Osteoblast (primary cell): Measurements from ENCODE around the gene FXYD1. TPM values are rescaled to one million over a fixed set of nuclear protein-coding genes. Genes with fewer than 3 reads are reported as not detected.

Experiments
- DNase-seq: peaks from one replicate; pipeline ENCODE4 v3.0.0; 2011; ENCODE audit warnings: low spot score, mixed read lengths; ENCODE audit not compliant: insufficient read length; ENCODE audit errors: missing footprints
- H2AFZ ChIP-seq: 2 replicates; pipeline ENCODE4 v1.6.0; 2011; ENCODE audit warnings: mild to moderate bottlenecking, low read length
- H3K27ac ChIP-seq: 2 replicates; pipeline ENCODE4 v1.5.1; 2011; ENCODE audit warnings: mild to moderate bottlenecking, low read depth, low read length, moderate library complexity
- H3K27me3 ChIP-seq: 2 replicates; pipeline ENCODE4 v1.6.0; 2012; ENCODE audit warnings: mild to moderate bottlenecking, control low read depth, inconsistent platforms, low read length, moderate library complexity; ENCODE audit not compliant: insufficient read depth
- H3K36me3 ChIP-seq: 2 replicates; pipeline ENCODE4 v1.5.1; 2011; ENCODE audit warnings: mild to moderate bottlenecking, low read length, control low read depth, moderate library complexity; ENCODE audit not compliant: insufficient read depth
- H3K4me1 ChIP-seq: 2 replicates; pipeline ENCODE4 v1.5.1; 2011; ENCODE audit warnings: mild to moderate bottlenecking, low read length, control low read depth, moderate library complexity; ENCODE audit not compliant: insufficient read depth
- H3K4me2 ChIP-seq: 2 replicates; pipeline ENCODE4 v1.6.0; 2011; ENCODE audit warnings: mild to moderate bottlenecking, low read length; ENCODE audit not compliant: insufficient read depth
- H3K4me3 ChIP-seq: fragments of 200-600 bp; sonication (generic); 3 replicates; pipeline ENCODE4 v1.5.1; 2012; ENCODE audit warnings: mild to moderate bottlenecking, low read length, inconsistent platforms; ENCODE audit not compliant: insufficient read depth
- H3K79me2 ChIP-seq: 2 replicates; pipeline ENCODE4 v1.6.0; 2012; ENCODE audit warnings: mild to moderate bottlenecking, low read length, control low read depth, inconsistent platforms; ENCODE audit not compliant: insufficient read depth
- H3K9me3 ChIP-seq: 2 replicates; pipeline ENCODE4 v1.5.1; 2011; ENCODE audit warnings: low read depth, low read length, control low read depth
- H4K20me1 ChIP-seq: 2 replicates; pipeline ENCODE4 v1.6.0; 2012; ENCODE audit warnings: mild to moderate bottlenecking, low read length, control low read depth; ENCODE audit not compliant: insufficient read depth
- CTCF ChIP-seq: IDR thresholded peaks from 2 replicates; pipeline ENCODE4 v1.5.1; 2011; ENCODE audit warnings: mild to moderate bottlenecking, low read depth, low read length, moderate library complexity; ENCODE audit errors: extremely low read depth
- total RNA-seq: library from RNA; depleted of rRNA; stranded (reverse); fragments of >200 nt; gene quantifications from 2 replicates; pipeline ENCODE4 v1.2.3, GENCODE V29; 2012

Gene FXYD1
- total RNA-seq, 1 donor = not detected

- DNase-seq = peak; percentile 8
- Histone ChIP-seq H3K79me2 (no peaks in the 10 kb centered on the region), H3K36me3 (peaks cover 62% of the 10 kb centered on the region), H3K27ac (no peak overlapping the region), H3K27me3 (no peaks in the 10 kb centered on the region), H3K4me1 (no peaks in the 10 kb centered on the region), H2AFZ (no peak overlapping the region), H4K20me1 (no peaks in the 10 kb centered on the region), H3K4me2 (no peak overlapping the region), H3K4me3 (no peak overlapping the region), H3K9me3 (peaks cover 19% of the 10 kb centered on the region)
- no peak for TF ChIP-seq CTCF
Observed at GRCh38 chr19:35165200-35166058, 26.8 kb downstream of the FXYD1 start.

- no peaks in the 10 kb centered on the region for H4K20me1 ChIP-seq
- H3K9me3 ChIP-seq = peaks cover 19% of the 10 kb centered on the region
- H3K4me3 ChIP-seq = no peak overlapping the region
- H3K27me3 ChIP-seq = no peaks in the 10 kb centered on the region
- TF ChIP-seq CTCF = no peak
- DNase-seq = peak; percentile 21
- peaks cover 60% of the 10 kb centered on the region for H3K36me3 ChIP-seq
- H3K79me2 ChIP-seq = no peaks in the 10 kb centered on the region
- no peak overlapping the region for H3K4me2 ChIP-seq
- no peak overlapping the region for H2AFZ ChIP-seq
- H3K27ac ChIP-seq = no peak overlapping the region
- H3K4me1 ChIP-seq = no peaks in the 10 kb centered on the region
Observed at GRCh38 chr19:35166100-35167063, 27.8 kb downstream of the FXYD1 start.

GRCh38 chr19:35167251-35168119, 28.9 kb downstream of the FXYD1 start:
- Histone ChIP-seq H3K4me1 (no peaks in the 10 kb centered on the region), H2AFZ (no peak overlapping the region), H3K4me3 (no peak overlapping the region), H3K36me3 (peaks cover 49% of the 10 kb centered on the region), H4K20me1 (no peaks in the 10 kb centered on the region), H3K79me2 (no peaks in the 10 kb centered on the region), H3K9me3 (peaks cover 19% of the 10 kb centered on the region), H3K27ac (no peak overlapping the region), H3K27me3 (no peaks in the 10 kb centered on the region), H3K4me2 (no peak overlapping the region)
- peak; percentile 19 for DNase-seq
- TF ChIP-seq CTCF = no peak
